Memory B cell (primary cell): Measurements from ENCODE around the gene ADSS2.

ENCODE experiments used
- ATAC-seq: fragments of 150-1000 bp; cut with Tn5 transposase; 2 replicates; pipeline ENCODE4 v1.10.0; 2021; ENCODE audit warnings: low read depth, mild to moderate bottlenecking, moderate library complexity
- DNase-seq, 2 donors: peaks; one replicate each; pipeline ENCODE4 v3.0.0; 2022; ENCODE audit warnings: low spot score in 2 of 2
- H3K27ac Mint-ChIP-seq: one replicate; pipeline ENCODE4 v1.8.0; 2022; ENCODE audit warnings: mild to moderate bottlenecking, moderate library complexity, mixed read lengths
- H3K27me3 Mint-ChIP-seq: one replicate; pipeline ENCODE4 v1.8.0; 2022; ENCODE audit warnings: mixed read lengths
- H3K36me3 Mint-ChIP-seq: one replicate; pipeline ENCODE4 v1.8.0; 2022; ENCODE audit warnings: mild to moderate bottlenecking, mixed read lengths
- H3K4me1 Mint-ChIP-seq: one replicate; pipeline ENCODE4 v1.8.0; 2022; ENCODE audit warnings: mixed read lengths
- H3K4me3 Mint-ChIP-seq: one replicate; pipeline ENCODE4 v1.8.0; 2022; ENCODE audit warnings: mild to moderate bottlenecking, moderate library complexity, mixed read lengths
- H3K9me3 Mint-ChIP-seq: one replicate; pipeline ENCODE4 v1.8.0; 2022; ENCODE audit warnings: mixed read lengths

ADSS2 gene

DNA sequence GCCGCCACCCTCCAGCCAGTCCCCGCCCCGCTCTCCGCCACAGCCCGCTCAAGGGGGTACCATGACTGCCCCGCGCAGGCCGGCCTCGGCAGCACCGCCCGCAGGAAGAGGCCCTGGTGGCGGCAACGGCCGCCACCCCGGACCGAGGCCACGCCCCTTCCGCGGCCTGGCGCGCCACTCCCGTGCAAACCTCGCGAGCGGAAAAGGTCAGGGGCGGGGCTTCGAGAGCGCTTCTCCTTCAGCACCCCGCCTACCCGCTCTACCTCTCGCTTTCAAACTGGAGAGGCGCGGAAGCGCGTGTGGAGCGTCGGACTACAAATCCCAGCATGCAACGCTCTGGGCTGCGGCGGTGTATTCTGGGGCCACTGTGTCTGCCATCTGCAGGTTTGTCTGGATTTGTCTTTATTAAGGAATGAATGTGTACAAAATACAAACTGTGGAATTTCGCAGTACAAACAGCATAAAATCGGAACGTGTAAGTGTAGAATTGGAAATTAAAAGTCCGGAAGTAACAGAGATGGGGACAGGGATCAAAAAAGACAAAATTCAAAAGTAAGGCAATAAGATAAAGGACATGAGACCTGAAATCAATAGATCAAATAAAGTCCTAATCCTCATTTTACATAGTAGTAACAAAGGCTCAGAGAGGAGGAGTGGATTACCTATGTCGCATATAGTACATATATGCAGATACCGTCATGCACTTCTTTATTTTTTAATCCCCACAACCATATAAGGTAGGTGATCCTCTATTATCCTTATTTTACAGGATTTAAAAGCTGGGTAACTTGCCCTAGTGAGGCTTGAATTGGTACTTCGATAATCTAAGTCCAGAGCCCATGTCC, 464 bp upstream of the ADSS2 start:
- Mint-ChIP-seq H3K36me3 (peaks cover 4% of the 10 kb centered on the region), H3K4me1 (peaks cover 23% of the 10 kb centered on the region), H3K27ac (peak overlapping the region; percentile 83), H3K9me3 (peaks cover 2% of the 10 kb centered on the region), H3K4me3 (peak overlapping the region; percentile 84), H3K27me3 (no peaks in the 10 kb centered on the region)
- peak; percentile 82 for ATAC-seq
- DNase-seq, result peak; percentile 93 to 98

DNA sequence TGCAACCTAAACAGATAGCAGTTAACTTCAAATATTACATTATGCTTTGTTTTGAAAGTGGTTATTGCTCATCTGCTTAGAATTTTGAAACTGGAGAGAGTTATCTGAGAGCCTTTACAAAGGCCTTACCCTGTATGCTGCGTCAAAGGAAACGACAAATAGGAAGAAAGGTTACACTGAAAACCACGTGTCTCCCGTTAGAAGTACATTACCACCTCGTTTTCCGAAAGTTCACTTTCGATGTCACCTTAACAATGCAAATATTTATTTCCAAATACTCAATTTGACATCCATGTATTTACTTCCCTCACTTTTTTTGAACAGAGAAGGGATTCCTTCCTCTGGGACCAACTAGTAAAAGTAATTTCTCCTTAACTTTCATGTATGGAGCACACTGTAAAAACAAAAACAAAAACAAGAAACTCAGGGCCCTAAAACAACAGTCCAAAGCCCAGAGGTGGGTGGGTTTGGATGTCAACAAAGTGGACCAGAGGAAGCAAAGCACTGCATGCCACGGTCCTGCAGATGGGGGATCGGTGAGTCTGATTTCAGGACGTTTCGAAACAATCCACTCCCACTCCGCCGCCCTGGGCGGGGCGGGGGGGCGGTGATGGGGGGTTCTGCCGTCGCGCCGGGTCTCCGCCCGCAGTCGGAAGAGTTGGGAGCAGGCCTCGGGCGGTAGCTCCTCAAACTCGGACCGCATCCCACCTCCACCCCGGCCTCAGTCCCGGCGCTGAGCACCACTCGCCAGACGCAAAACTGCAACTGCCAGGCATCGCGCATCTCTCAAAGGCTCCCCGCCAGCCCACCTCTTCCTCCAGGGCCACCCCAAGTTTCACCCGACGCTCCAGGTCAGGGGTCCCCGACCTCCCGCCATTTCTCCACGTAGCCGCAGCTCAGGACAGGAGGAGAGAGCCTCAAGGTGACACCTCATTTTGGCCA, 841 bp downstream of the ADSS2 start:
- Mint-ChIP-seq H3K4me3 (peak overlapping the region; percentile 84), H3K4me1 (peaks cover 29% of the 10 kb centered on the region), H3K36me3 (peaks cover 5% of the 10 kb centered on the region), H3K27ac (peak overlapping the region; percentile 83), H3K27me3 (no peaks in the 10 kb centered on the region), H3K9me3 (peaks cover 2% of the 10 kb centered on the region)
- ATAC-seq (peak; percentile 3), DNase-seq (peak; percentile 37 to 56)

DNA sequence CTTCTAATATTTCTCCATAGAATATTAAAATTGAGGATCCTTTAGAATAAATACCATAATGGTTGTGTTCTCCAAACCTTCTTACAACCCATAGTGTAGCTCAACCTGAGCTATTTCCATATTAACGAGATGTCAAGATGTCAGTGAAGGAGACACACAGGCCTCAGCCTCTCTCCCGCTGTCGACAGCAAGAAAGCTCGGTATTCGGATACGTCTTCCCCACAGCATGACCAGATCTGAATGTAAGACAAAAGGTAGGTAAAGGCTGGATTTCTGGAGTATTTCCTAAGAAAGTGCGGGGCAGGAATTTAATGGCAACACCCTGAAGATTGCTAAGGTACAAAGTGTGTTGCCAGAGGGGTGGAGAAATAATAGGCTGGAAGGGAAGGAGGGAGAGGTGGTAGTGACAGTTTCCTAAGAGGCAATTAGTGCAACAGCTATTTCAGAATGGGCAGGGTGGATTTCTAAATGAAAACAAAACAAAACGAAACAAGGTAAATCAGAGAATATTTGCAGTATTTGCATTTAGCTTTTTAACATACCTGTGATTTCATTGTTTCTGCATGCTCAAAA, 1.7 kb downstream of the ADSS2 start:
- no peak for DNase-seq
- Mint-ChIP-seq H3K36me3 (peaks cover 6% of the 10 kb centered on the region), H3K27ac (peak overlapping the region; percentile 83), H3K4me3 (peak overlapping the region; percentile 84), H3K27me3 (no peaks in the 10 kb centered on the region), H3K9me3 (peaks cover 2% of the 10 kb centered on the region), H3K4me1 (peaks cover 33% of the 10 kb centered on the region)
- ATAC-seq, result no peak

DNA sequence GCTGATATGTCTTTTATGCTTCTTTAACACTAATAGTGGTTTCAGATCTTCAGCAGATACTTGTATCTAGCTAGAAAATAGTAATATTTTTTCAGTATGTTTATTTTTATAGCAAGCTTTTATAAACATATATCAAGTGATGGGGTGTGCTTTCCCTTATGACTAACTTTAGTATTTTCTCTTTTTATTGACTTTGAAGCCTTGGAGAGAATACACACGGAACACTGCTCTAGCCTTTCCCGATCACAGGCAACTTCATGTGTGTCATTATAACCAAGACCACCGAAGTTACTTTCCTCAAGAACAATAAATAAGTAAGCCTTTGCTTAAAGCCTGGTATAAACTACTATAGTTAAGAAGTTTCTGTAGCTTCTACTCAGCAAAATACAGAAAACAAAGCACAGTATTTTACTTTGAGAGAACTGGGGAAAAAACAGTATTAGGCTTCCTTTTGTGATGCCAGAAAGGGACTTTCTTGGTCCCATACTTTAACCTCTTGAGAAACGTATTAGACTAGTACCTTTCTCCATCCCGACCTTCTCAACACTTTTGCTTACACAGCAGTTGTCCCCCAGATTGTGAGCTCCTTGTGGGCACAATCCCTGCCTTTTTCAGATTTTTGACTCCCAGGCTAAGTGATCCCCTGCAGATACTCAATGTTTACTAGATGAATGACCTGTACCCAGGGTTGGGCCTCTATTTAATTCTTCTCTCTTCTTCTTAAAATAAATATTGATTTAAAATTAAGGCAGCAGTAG, 3.3 kb downstream of the ADSS2 start:
- no peak overlapping the region for H3K4me3 Mint-ChIP-seq
- ATAC-seq, result no peak

DNA sequence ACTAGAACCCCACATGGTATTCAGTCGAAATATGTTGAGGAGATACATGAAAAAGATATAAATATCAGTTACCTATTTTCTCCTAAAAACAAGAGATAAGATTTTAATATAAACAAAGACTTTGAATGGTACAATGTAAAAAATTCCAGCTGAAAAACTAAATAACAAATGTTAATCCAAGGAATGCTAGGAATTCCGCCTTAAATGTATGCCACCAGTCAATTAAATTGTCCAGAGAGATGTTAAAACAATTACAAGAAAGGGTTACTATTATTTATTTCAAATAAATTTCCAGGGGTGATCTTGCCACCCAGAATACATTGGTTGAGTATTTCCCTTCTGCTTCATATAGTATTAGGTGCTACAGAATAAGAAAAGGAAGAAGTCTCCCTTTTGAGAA, 4.2 kb downstream of the ADSS2 start:
- DNase-seq (no peak), ATAC-seq (no peak)
- Mint-ChIP-seq H3K4me1 (peaks cover 37% of the 10 kb centered on the region), H3K27me3 (no peaks in the 10 kb centered on the region), H3K27ac (no peak overlapping the region), H3K36me3 (peaks cover 8% of the 10 kb centered on the region), H3K4me3 (no peak overlapping the region), H3K9me3 (peaks cover 2% of the 10 kb centered on the region)

More for the DNA sequence above, 3.3 kb downstream of the ADSS2 start:
- DNase-seq, result no peak
- H3K4me1 Mint-ChIP-seq, result peaks cover 37% of the 10 kb centered on the region
- H3K27ac Mint-ChIP-seq, result no peak overlapping the region
- peaks cover 2% of the 10 kb centered on the region for H3K9me3 Mint-ChIP-seq
- no peaks in the 10 kb centered on the region for H3K27me3 Mint-ChIP-seq
- H3K36me3 Mint-ChIP-seq, result peaks cover 8% of the 10 kb centered on the region

DNA sequence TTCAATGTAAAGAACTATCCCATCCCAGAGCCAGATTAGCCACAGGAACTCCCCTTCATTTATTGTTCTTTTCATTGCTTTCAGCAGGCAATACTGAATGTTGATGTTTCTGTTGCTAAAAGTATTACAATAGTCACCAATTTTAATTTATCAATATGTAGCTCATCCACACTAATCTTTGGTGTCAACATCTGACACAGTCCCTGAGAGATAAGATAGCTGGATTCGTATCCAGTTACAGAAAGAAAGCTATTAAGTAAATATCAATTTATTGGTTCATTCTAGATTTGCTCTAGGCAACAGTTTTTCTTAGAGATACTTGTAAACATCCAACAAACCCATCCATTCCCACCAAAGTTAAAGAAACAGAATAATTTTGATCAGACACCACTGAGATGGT, 4.7 kb downstream of the ADSS2 start:
- Mint-ChIP-seq H3K9me3 (no peaks in the 10 kb centered on the region), H3K27me3 (no peaks in the 10 kb centered on the region), H3K4me3 (no peak overlapping the region), H3K27ac (no peak overlapping the region), H3K36me3 (peaks cover 8% of the 10 kb centered on the region), H3K4me1 (peaks cover 34% of the 10 kb centered on the region)
- no peak for ATAC-seq
- DNase-seq, result no peak

DNA sequence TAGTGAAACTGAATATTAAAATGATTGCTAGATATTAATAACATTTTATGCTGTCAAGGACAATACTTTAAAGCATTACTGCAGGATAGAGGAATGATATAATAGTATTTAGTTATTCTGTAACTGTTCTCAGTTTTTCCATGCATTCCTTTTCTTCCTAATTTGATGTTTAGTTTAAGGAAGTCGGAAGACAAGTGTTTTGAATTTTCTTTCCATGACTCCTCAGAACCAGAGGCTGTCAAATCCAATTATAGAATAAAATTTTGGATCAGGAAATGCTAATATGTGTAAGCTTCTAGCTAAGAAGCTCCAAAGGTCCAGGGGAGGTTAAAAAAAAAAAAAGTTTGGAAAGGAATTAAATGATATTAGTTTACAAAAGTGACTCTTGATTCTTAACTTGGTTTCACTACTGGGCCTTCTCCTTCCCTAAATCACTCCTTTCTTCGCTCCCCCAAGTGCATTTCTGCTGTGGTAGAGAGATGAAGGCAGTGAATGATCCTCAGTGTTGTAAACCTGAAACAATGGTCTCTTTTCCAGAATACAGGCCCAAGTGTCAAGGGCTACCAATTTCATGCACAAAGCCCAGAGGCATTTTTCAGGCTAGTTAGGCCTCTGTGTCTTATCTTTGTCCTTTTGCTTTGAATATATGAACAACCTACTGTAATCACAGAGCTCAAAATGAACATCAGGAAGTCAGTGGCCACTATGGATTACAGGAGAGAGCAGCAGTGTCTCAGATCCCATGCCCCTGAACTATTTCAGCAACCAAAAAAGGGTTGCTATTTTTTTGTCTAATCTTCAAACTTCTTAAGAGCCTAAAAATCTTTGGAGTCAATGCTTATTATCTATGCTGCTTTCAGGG, 6.2 kb downstream of the ADSS2 start:
- Mint-ChIP-seq H3K4me3 (no peak overlapping the region), H3K4me1 (peaks cover 30% of the 10 kb centered on the region)

DNA sequence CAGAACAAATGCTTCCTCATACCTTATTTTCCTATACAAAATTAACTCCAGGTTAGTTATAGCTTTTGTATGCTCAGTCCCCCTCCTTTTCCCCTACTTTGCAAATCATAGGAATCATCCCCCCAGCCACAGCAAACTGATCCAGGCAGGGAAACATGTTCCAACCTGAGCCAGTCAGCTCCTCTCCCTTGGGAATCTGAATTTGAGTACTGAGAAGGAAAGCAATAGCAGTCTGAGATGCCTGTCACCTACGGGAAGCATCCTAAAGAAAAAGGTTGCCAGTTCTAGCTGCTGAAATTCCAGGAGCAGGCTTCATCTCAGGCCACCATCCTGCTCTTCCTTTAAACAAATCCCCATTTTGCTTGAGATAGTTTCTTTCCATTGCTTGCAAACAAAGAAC, 6.9 kb downstream of the ADSS2 start:
- Mint-ChIP-seq H3K9me3 (no peaks in the 10 kb centered on the region), H3K36me3 (peaks cover 8% of the 10 kb centered on the region), H3K27ac (peak overlapping the region; percentile 50), H3K27me3 (no peaks in the 10 kb centered on the region), H3K4me1 (peaks cover 24% of the 10 kb centered on the region), H3K4me3 (no peak overlapping the region)
- ATAC-seq (no peak), DNase-seq (no peak)

More for the DNA sequence above, 6.2 kb downstream of the ADSS2 start:
- H3K27ac Mint-ChIP-seq, result peak overlapping the region; percentile 77
- ATAC-seq (no peak), DNase-seq (no peak)
- H3K27me3 Mint-ChIP-seq, result no peaks in the 10 kb centered on the region
- H3K9me3 Mint-ChIP-seq, result no peaks in the 10 kb centered on the region
- H3K36me3 Mint-ChIP-seq, result peaks cover 8% of the 10 kb centered on the region

DNA sequence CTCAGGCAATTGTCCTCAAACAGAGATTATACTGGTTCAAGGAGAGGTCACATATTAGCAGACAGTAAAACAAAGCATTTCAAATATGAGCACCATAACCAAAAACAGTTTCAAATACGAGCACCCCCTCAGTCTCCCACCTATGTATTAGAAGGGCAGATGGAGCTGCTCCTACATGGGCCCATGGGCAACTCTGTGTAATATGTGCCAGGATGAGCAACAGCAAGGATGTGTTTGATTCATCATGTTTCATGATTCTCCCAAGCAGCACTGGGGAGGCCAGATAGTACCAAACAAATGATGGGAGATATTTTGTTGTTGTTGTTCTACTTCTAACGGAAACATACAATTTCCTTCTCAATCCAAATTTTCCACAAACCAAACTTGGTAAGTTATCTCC, 8.9 kb downstream of the ADSS2 start:
- Mint-ChIP-seq H3K4me3 (no peak overlapping the region), H3K36me3 (peaks cover 4% of the 10 kb centered on the region), H3K27ac (no peak overlapping the region), H3K4me1 (peaks cover 19% of the 10 kb centered on the region), H3K9me3 (no peaks in the 10 kb centered on the region), H3K27me3 (no peaks in the 10 kb centered on the region)
- DNase-seq (no peak), ATAC-seq (no peak)

DNA sequence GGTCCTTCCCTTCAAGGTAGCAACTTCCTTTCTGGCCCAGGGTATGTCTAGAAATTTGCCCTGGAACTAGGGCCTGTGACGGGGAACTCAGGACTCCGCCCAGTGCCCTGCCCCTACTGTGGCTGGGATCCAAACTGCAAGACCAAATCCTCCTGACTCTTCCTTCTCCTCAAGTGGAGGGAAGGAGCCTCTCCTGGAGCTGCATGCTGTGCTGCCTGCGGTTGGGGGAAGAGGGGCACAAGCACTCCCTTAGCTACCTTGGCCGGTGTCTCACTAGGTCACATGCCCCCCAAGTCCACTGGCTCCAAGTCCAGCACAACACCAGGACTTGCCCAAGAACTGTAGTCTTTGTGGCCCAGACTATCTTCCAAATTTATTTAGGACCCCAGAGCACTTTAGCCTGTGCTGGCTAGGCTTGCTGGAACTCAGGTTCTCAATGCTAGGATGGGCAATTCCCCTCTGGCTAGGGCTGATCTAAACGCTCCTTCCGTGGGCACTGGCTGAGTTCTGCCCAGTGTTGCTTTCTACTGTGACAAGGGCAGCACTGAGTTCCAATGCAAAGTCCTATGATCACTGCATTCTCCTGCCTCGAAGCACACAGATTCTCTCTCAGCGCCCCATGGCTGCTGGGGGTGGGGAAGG, 12.2 kb downstream of the ADSS2 start:
- H3K4me3 Mint-ChIP-seq, result no peak overlapping the region
- ATAC-seq, result no peak
- peaks cover 7% of the 10 kb centered on the region for H3K4me1 Mint-ChIP-seq
- no peaks in the 10 kb centered on the region for H3K27me3 Mint-ChIP-seq
- no peak for DNase-seq
- H3K36me3 Mint-ChIP-seq, result peaks cover 8% of the 10 kb centered on the region
- H3K9me3 Mint-ChIP-seq, result no peaks in the 10 kb centered on the region
- H3K27ac Mint-ChIP-seq, result no peak overlapping the region

DNA sequence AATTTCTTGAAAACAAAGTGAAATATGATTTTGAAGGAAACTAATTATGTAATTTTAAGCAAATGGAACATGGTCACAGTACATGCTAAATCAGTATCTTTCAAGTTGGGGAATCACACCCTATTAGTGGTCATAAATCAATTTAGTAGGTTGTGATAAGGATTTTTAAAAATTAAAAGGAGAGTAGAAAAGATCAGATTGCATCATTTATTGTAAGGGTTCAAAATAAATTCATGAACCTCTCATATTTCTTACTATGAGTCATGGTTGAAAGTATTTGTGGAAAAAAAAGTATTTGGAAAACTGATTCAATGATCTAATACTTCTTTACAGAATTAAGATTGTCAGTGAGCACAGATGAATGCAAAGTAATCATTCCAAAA, 14.6 kb downstream of the ADSS2 start:
- Mint-ChIP-seq H3K4me1 (peaks cover 7% of the 10 kb centered on the region), H3K4me3 (no peak overlapping the region), H3K36me3 (peaks cover 9% of the 10 kb centered on the region), H3K27me3 (no peaks in the 10 kb centered on the region), H3K27ac (no peak overlapping the region), H3K9me3 (no peaks in the 10 kb centered on the region)
- DNase-seq, result no peak
- no peak for ATAC-seq

DNA sequence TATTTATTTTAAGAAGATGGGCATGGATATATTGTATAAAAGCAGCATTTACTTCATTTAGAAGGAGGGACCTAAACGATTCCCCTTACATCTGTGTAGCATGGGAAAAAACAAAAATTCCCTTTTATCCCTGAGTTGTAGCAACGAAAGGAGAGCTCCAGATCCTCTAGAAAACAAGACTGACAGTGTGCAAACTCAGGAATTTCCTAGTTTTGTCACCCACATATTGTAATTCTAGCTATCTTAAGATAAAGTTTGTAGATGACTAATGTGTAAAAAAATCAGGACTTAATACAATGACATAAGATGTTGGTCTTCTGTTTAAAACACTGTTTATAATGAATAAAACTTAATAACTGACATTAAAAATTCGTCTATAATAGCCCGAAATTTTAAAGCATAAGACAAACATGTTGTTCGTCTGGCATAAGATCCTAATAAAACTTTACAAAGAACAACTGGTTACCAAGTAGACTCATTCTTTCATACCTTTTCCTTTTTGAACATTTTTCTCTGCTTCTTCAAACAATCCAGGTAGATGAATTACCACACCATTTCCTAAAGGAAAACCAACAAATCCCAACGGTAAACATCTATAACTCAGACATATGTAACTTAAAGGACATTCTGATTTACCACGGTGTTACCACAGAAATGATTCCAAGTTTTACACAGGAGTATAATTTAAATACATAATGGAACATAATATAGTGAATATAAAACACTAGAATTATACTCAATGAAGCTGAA, 15.2 kb downstream of the ADSS2 start:
- Mint-ChIP-seq H3K4me3 (no peak overlapping the region), H3K4me1 (peaks cover 7% of the 10 kb centered on the region), H3K27ac (no peak overlapping the region), H3K27me3 (no peaks in the 10 kb centered on the region), H3K9me3 (no peaks in the 10 kb centered on the region), H3K36me3 (peaks cover 9% of the 10 kb centered on the region)
- DNase-seq, result no peak
- ATAC-seq, result no peak
